EL (cell line): ENCODE data around the gene ROMO1.
"Not testable (repeated sequence)": the region's sequence is repeated elsewhere in the genome, so short reads cannot be mapped to it uniquely, and the experiment has no call there.

Experiments used
- DNase-seq: peaks from one replicate; pipeline ENCODE4 v3.0.0-alpha.2; 2016

ROMO1 gene

DNA sequence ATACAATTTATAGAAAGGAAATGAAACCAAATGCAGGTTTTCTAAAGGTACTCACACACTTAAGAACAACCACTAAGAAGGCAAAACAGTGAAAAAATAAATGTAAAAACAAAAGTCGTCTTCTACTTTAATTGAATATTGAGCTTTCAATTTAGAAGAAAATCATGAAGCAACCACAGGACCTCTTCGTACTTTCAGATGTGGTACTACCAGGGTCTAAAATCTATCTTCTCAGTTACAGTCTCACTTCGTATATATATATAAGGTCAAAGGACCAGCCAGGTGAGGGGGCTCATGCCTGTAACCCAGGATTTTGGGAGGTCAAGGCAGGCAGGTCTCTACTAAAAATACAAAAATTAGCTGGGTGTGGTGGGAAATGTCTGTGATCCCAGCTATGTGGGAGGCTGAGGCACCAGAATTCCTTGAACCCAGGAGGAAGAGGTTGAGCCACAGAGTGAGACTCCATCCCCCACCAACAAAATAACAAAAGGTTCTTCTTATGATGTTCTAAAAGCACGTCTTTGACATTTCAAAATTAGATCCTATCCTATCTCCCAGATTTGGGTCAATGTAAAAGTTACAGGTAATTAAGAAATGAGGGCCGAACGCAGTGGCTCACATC, 12.5 kb downstream of the ROMO1 start:
- no peak for DNase-seq

DNA sequence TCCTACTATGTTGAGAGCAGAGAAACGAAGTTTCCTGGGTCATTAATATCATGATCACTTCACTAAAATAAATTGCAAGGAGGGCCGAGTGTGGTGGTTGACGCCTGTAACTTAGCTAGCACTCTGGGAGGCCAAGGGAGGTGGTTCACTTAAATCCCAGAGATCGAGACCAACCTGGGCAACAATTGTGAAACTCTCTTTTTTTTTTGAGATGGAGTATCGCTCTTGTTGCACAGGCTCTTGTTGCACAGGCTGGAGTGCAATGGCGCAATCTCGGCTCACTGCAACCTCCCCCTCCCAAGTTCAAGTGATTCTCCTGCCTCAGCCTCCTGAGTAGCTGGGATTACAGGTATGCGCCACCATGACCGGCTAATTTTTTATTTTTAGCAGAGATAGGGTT, 13.9 kb downstream of the ROMO1 start:
- DNase-seq: not testable (repeated sequence)

DNA sequence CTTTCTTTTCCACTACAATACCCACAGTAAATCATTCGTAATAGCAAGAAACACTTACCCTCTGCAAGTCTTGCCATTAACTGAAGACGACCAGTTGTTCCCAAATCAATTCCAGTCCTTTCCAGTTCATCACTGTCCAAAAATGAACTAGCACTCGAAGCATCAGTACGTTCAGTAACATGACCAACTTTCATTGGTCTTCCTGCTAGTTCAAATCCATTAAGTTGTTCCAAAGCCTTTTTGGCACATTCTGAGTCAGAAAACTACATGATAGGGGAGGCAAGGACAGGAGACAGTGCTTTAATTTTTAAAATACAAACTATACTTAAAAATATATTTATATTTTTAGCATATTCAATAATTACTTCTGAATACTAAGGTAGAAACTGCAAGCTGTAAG, 14.9 kb downstream of the ROMO1 start:
- no peak for DNase-seq

DNA sequence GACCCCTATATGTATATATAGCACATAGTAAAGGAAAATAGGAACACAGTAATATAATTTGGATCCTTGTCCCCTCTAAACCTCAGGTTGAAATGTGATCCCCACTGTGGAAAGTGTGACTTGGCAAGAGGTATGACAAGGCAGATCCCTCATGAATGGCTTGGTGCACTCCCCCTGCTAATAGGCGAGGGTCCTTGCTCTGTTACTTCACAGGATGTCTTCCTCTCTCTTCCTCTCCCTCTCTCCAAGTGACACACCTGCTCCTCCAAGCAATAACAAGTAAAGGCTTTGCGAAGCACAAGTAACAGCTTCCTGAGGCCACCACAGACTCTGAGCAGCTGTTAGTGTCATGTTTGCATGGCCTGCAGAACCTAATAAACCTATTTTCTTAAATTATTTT, 16.4 kb downstream of the ROMO1 start:
- no peak for DNase-seq

DNA sequence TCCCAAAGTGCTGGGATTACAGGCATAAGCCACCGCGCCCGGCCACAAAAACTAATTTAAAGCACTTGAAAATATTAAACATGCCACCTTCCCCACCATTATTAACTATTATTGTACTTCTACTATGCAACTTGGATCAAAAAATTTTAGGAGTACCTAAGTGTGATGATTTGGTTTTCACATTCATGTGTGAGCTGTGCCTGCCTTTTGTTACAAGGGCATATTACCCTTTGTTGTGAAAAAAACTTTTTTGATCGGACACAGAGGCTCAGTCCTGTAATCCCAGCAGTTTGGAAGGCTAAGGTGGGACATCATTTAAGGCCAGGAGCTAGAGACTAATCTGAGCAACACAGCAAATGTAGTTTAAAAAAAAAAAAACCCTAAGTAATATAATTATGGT, 17.1 kb downstream of the ROMO1 start:
- no peak for DNase-seq

DNA sequence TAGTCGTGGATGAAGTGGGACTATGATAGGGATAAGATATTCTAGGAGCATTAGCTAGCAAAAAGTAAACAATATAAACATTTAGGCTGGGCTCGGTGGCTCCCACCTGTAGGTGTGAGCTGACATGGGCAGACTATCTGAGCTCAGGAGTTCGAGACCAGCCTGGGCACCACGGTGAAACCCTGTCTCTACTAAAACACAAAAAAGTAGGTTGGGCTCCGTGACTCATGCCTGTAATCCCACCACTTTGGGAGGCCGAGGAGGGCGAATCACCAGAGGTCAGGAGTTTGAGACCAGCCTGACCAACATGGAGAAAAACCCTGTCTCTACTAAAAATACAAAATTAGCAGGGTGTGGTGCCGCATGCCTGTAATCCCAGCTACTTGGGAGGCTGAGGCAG, 19.1 kb downstream of the ROMO1 start:
- peak; percentile 70 for DNase-seq

DNA sequence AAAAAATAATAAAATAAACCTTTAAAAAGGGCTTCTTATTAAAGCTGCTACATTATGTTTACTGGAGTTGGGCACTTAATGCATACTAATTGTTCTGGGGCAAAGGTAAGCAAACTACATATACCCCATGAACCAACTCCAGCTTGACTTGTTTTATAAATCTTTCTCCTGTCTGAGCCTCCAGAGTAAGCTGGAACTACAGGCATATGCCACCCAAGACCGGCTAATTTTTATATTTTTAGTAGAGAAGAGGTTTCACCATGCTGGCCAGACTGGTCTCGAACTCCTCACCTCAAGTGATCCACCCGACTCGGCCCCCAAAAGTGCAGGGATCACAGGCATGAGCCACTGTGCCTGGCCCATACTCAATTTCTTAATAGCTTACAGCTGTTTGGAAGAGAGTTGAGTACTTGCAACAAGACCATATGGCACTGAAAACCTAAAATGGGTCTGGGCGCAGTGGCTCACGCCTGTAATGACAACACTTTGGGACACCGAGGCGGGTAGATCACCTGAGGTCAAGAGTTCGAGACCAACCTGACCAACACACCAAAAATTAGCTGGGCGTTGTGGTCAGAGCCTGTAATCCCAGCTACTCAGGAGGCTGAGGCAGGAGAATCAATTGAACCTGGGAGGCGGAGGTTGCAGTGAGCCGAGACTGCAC, 19.9 kb downstream of the ROMO1 start:
- DNase-seq: no peak

DNA sequence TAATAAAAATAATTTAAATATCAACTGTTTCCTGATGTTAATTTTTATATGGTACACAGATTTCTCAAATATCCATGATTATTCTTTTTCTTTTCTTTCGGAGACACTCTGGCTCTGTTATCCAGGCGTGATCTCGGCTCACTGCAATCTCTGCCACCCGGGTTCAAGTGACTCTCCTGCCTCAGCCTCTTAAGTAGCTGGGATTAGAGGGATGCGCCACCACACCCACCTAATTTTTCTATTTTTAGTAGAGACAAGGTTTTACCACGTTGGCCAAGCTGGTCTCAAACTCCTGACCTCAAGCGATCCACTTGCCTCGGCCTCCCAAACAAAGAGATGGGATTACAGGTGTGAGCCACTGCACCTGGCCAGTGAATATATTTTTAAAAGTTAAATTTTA, 20.5 kb downstream of the ROMO1 start:
- DNase-seq: no peak

DNA sequence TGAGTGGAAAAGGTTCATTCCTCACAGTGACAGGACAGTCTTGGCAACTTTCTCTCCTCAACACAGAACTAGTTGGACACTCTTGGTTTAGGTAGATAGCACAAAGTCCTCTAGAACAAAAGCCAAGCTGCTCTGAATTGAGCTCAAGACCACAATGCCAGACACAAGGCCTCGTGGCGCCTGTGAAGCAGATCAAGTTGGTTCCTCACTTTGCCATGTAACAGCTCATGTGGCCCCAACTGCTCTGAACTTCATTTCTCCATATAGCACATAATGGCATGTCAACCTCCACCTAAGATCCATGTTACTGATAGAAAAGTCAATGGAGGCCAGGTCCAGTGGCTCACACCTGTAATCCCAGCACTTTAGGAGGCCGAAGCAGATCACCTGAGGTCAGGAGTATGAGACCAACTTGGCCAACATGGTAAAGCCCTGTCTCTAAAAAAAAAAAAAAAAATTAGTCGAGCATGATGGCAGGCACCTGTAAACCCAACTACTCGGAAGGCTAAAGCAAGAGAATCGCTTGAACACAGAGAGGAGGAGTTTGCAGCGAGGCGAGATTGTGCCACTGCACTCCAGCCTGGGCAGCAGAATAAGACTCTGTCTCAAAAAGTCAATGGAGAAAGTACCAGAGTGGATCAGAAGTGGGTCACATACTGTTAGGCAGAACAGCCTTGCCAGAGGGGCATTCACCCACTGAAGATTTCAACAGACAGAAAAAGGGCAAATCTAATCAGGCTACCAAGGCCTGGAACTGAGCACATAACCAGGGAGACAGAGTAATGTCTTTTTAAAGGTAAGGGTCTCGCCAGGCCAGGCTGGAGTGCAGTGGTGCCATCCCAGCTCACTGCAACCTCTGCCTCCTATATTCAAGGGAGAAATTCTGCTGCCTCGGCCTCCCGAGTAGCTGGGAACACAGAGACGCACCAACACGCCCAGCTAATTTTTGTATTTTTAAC, 21.2 kb downstream of the ROMO1 start:
- no peak for DNase-seq

DNA sequence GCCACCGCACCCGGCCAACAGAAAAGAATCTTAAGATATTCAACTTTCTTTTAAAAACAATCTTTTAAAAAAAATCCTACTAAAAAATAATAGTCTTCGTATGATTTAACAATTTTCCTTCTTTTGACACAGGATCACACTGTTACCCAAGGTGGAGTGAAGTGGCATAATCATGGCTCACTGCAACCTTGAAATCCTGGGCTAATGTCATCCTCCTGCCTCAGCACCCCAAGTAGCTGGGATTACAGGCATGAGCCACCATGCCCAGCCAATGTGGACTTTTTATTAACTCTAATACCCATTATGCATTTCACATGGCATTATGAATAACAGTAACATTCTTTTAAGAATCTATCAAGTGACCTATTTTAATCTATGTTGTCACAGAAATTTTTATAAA, 22.0 kb downstream of the ROMO1 start:
- no peak for DNase-seq

DNA sequence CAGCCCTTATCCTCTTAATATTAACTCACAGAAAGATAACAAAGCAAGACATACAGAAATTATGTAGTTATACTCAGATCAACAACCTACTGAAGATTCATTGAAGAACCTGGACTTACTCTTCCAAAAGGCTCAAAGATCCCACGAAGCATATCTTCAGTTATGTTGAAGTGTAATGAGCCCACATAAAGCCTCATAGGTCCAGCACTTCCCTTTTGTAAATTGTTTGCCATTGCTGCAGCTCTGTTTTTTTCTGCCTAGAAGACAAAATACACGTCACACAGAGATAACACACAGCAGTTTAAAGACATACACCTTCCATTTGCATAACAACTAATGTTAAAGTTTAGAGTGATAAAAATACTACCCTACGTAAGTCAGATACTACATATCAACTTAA, 22.4 kb downstream of the ROMO1 start:
- no peak for DNase-seq

DNA sequence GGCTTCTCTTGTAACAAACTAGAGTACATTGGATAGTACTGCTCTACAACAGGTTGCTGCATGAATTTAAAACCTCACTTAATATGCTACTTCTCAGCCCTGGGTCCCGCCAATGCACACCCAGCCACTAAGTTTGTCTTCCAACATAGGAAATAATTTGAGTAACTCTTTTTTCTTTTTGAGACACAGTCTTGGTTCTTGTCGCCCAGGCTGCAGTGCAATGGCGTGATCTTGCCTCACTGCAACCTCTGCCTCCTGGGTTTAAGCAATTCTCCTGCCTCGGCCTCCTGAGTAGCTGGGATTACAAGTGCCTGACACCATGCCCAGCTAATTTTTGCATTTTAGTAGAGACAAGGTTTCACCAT, 24.1 kb downstream of the ROMO1 start:
- DNase-seq: not testable (repeated sequence)

DNA sequence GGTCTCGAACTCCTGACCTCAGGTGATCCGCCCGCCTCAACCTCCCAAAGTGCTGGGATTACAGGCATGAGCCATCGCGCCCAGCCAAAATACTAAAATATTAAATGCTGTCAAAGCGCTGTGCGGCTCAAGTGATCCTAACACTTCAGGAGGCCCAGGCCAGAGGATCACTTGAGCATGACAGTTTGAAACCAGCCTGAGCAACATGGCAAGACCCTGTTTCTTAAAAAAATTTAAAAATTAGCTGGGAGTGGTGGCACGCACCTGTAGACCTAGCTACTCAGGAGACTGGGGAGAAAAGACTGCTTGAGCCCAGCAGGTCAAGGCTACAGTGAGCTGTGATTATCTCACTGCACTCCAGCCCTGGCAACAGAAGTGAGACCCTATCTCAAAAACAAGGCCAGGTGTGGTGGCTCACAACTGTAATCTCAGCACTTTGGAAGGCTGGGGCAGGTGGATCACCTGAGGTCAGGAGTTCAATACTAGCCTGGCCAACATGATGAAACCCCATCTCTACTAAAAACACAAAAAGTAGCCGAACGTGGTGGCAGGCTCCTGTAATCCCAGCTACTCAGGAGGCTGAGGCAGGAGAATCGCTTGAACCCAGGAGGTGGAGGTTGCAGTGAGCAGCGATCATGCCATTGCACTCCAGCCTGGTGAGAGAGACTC, 24.6 kb downstream of the ROMO1 start:
- DNase-seq: not testable (repeated sequence)

DNA sequence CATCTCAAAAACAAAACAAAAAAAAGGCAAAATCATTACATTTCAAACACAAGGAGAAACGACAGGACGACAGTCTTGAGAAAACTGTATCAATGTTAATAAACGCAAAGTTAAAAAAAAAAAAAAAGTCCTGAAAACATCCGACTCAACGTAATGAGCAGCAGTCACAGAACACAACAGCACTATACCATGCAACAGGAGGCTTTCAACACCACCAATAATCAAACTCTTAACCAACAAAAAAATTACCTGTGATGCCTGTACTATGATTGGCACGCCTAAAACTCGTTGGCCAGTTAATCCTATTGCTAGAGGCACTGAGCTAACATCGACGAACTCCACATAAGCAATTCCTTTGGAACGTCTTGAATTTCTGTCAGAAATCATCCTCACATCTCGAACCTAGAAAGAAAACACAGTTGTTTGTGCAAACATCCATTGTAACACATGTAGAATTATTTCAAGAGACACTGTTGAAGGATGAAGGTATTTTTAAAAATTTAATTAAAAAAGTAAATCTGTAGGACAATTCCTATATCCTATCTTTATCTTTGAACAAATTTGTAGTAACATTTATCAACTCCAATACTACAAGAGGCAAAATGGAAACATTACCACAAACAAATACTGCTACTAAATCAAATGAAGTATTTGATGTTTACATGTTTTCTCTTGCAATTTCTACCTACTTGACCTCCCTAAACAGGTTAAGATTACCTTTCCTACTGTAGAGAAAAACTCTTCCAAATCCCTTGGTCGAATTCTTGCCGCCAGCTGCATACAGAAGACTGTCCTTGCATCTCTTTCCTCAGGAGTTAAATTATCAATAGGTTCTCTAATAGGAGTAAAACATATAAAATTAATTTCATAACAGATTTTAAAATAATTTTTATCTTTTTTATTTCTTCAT, 25.4 kb downstream of the ROMO1 start:
- DNase-seq: no peak

DNA sequence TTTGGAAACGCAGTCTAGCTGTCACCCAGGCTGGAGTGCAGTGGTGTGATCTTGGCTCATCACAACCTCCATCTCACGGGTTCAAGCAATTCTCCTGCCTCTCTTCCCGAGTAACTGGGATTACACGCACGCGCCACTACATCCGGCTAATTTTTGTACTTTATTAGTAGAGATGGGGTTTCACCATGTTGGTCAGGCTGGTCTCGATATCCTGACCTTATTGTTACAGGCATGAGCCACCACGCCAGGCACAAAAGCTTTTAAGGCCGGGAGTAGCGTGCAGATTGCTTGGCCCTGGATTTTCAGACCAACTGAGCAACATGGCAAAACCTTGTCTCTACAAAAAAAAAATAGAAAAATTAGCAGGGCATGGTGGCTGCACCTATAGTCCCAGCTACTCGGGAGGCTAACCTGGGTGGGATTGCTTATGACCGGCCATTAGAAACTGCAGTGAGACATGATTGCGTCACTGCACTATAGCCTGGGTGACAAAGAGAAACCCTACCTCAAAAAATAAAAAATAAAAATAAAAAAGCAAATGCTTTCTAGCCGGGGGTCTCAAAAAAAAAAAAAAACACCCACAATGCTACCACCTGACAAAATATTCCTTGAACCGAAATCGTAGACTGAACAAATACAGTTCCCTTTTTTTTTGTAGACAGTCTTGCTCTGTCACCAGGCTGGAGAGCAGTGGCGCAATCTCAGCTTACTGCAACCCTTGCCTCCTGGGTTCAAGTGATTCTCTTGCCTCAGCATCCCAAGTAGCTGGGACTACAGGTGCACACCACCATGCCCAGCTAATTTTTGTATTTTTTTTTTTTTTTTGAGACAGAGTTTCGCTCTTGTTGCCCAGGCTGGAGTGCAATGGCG, 27.9 kb downstream of the ROMO1 start:
- DNase-seq: no peak

DNA sequence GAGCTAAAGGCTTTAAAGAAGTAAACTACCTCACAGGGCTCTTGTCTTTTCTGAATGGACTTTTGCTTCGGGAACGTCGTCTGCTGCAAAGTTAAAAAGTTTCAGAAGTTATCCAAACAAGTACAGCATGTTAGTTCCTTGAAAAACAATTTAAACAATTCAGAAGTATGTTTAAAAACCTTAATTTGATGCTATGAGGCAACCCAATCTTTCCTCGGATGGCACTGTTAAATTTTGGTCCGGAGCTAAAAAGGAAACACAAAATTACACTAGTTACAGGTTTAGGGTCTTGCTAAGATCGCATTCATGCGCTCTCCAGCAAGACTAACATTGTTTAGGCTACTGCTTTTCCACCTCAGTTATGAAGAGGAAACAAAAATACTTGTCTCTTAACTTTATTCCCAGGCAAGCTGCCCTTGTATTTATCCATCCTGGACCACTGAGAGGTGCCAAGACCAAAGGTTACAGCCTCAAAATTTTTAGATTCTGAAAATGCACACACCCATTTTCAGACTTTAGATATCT, 30.1 kb downstream of the ROMO1 start:
- DNase-seq: no peak

DNA sequence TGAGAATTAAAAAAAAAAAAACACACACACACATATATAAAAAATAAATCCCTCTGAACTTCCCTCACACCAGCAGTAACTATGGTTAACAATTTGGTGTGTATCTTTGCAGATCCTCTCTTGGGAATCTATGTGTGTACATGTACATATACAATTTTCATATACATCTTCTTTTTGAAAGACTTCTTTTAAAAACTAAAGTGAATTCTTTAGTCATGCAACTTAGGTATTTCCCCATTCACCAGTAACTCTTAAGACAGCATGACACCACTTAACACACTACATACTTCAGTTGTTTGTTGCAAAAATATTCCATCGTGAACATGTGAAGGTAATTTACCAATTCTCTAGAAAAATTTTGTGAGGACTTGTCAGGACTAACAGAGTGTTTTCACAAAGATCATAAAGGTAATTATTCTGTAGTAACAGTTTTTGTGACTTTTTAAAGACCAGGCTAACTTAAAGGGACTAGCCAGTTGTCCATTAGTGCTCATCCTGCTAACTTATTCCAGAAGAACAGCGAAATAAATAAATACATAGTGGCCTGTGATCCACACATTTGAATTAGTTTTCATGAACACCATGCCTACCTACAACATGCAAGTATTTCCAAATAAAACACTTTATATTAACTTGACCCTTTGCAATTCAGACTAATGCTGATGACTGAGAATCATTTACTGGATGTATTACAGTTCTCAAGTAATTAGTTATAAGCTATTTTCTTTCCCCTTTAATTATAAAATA, 30.8 kb downstream of the ROMO1 start:
- no peak for DNase-seq

DNA sequence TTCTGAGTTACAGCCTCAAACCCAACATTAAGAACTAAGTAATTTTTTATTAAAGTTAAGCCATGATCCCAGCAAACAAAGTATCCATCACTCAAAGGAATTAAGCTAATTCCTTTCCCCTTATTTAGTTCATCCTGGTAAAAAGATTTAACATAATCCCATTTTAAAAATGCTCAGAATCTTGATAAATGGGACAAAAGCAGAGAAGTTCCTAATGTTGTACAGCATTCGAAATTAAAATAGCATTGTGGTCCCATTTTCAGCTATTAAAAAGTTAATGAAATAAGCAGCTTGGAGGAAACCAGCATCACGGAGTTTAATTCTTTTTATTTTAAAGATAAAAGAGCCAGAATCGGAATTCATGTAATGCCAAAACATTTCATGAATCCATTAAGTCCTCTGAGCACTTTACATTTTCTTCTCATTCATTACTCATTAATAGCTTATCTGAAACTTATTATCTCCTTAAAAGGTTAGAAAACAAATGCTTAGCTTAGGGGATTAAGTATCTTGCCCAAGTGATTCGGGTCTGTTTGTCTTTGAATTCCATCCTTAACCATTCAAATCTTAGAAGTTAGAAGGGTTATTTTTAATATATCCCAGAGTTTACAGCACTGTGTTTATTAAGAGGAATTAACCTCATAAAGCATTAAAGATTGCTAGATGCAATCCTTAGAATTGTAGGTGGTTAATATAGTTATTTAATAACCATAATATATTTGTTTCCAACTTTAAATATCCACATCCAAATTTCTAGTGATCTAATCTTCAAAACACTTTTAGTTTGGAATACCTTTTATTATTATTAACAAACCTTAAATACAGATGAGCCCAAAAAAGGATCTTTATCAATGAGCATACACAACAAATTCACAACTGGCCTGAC, 31.6 kb downstream of the ROMO1 start:
- no peak for DNase-seq

DNA sequence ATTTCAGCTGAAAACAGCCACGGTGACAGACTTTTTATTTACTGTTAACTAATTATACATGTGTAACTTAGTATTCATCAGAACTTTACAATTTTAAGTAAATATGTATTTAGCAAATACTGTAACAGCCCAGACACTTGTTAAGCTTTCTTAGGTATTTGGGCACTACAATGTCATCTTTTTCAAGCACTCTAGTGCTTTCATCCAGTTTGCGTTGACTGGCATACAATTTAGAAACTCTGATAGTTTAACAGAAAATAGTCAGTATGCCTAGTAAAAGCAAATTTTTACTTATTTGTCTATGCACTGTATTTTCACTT, 32.2 kb downstream of the ROMO1 start:
- no peak for DNase-seq
